Progenitor cell of endocrine pancreas (in vitro differentiated cells): ENCODE results near the gene CENPE. TPM values are rescaled to one million over a fixed set of nuclear protein-coding genes. Genes with fewer than 3 reads are reported as not detected.

ENCODE experiments used
- DNase-seq: peaks from one replicate; pipeline ENCODE4 v3.0.0; 2021; ENCODE audit warnings: low spot score; ENCODE audit not compliant: unreplicated experiment
- H3K27ac Mint-ChIP-seq: 2 replicates; pipeline ENCODE4 v1.8.0; 2021; ENCODE audit warnings: mild to moderate bottlenecking, moderate library complexity, mixed read lengths
- H3K27me3 Mint-ChIP-seq: 2 replicates; pipeline ENCODE4 v1.8.0; 2021; ENCODE audit warnings: mixed read lengths
- H3K36me3 Mint-ChIP-seq: 2 replicates; pipeline ENCODE4 v1.8.0; 2022; ENCODE audit warnings: mixed read lengths; ENCODE audit not compliant: insufficient read depth
- H3K4me1 Mint-ChIP-seq: 2 replicates; pipeline ENCODE4 v1.8.0; 2021; ENCODE audit warnings: low read depth, mixed read lengths
- H3K4me3 Mint-ChIP-seq: 2 replicates; pipeline ENCODE4 v1.8.0; 2021; ENCODE audit warnings: low read depth, mild to moderate bottlenecking, moderate library complexity, mixed read lengths
- H3K9me3 Mint-ChIP-seq: 2 replicates; pipeline ENCODE4 v1.8.0; 2021; ENCODE audit warnings: low read depth, mixed read lengths
- CTCF ChIP-seq: fragments of 200-600 bp; sonication (generic); IDR thresholded peaks from one replicate; pipeline ENCODE4 v1.5.0; 2021; ENCODE audit warnings: antibody characterized with exemption, mild to moderate bottlenecking; ENCODE audit not compliant: unreplicated experiment
- total RNA-seq: library from RNA; stranded (reverse); gene quantifications from 2 replicates; pipeline ENCODE4 v1.2.1, GENCODE V29; 2021

CENPE gene
- total RNA-seq, 1 donor from 2014 or later = 16.5 TPM

GRCh38 chr4:103201724-103202123 is 3.6 kb upstream of the CENPE start:
- TF ChIP-seq CTCF = no peak
- DNase-seq = no peak
- Mint-ChIP-seq H3K27me3 (no peaks in the 10 kb centered on the region), H3K27ac (peak overlapping the region; percentile 76), H3K36me3 (no peaks in the 10 kb centered on the region), H3K9me3 (no peaks in the 10 kb centered on the region), H3K4me3 (no peak overlapping the region), H3K4me1 (peaks cover 23% of the 10 kb centered on the region)

GRCh38 chr4:103201253-103201652 is 3.1 kb upstream of the CENPE start:
- Mint-ChIP-seq H3K27me3 (no peaks in the 10 kb centered on the region), H3K27ac (no peak overlapping the region), H3K4me1 (peaks cover 23% of the 10 kb centered on the region), H3K4me3 (no peak overlapping the region), H3K36me3 (no peaks in the 10 kb centered on the region), H3K9me3 (no peaks in the 10 kb centered on the region)
- TF ChIP-seq CTCF = no peak
- DNase-seq = no peak

GRCh38 chr4:103199009-103199408 is 866 bp upstream of the CENPE start:
- no peak for TF ChIP-seq CTCF
- peaks cover 23% of the 10 kb centered on the region for H3K4me1 Mint-ChIP-seq
- H3K4me3 Mint-ChIP-seq = peak overlapping the region; percentile 86
- H3K9me3 Mint-ChIP-seq = no peaks in the 10 kb centered on the region
- no peaks in the 10 kb centered on the region for H3K36me3 Mint-ChIP-seq
- no peak for DNase-seq
- H3K27ac Mint-ChIP-seq = no peak overlapping the region
- no peaks in the 10 kb centered on the region for H3K27me3 Mint-ChIP-seq

GRCh38 chr4:103197765-103198110 is 405 bp downstream of the CENPE start:
- H3K9me3 Mint-ChIP-seq = no peaks in the 10 kb centered on the region
- H3K27ac Mint-ChIP-seq = peak overlapping the region; percentile 86
- TF ChIP-seq CTCF = no peak
- no peaks in the 10 kb centered on the region for H3K27me3 Mint-ChIP-seq
- peak overlapping the region; percentile 86 for H3K4me3 Mint-ChIP-seq
- no peaks in the 10 kb centered on the region for H3K36me3 Mint-ChIP-seq
- peaks cover 23% of the 10 kb centered on the region for H3K4me1 Mint-ChIP-seq
- no peak for DNase-seq

GRCh38 chr4:103193457-103193856 is 4.7 kb downstream of the CENPE start:
- no peak for TF ChIP-seq CTCF
- Mint-ChIP-seq H3K9me3 (no peaks in the 10 kb centered on the region), H3K4me3 (no peak overlapping the region), H3K27me3 (no peaks in the 10 kb centered on the region), H3K27ac (no peak overlapping the region), H3K36me3 (peaks cover 16% of the 10 kb centered on the region), H3K4me1 (peaks cover 10% of the 10 kb centered on the region)
- DNase-seq = no peak
